Cardiac muscle cell (in vitro differentiated cells and primary cell): ENCODE measurements around the gene TMEM135. TPM values are rescaled to one million over a fixed set of nuclear protein-coding genes. Genes with fewer than 3 reads are reported as not detected.

ENCODE experiments used
- DNase-seq, 2 donors: peaks; one replicate each; pipeline versions ENCODE4 v3.0.0 to v3.0.0-alpha.2; 2010 to 2017; ENCODE audit warnings: low read depth in 1 of 2, low spot score in 1 of 2
- H3K27ac ChIP-seq: fragments of 200-600 bp; sonication (generic); 2 replicates; pipeline ENCODE4 v1.5.1; 2016
- H3K27me3 ChIP-seq: fragments of 200-600 bp; sonication (generic); 2 replicates; pipeline ENCODE4 v1.6.0; 2016; ENCODE audit warnings: control low read depth
- H3K36me3 ChIP-seq: fragments of 200-600 bp; sonication (generic); 2 replicates; pipeline ENCODE4 v1.5.1; 2016; ENCODE audit warnings: control low read depth
- H3K4me1 ChIP-seq: fragments of 200-600 bp; sonication (generic); 2 replicates; pipeline ENCODE4 v1.8.1; 2017; ENCODE audit warnings: low read depth, mild to moderate bottlenecking, mixed run types
- H3K4me3 ChIP-seq: fragments of 200-600 bp; sonication (generic); 2 replicates; pipeline ENCODE4 v1.5.1; 2016; ENCODE audit warnings: mild to moderate bottlenecking
- H3K9me3 ChIP-seq: fragments of 200-600 bp; sonication (generic); 2 replicates; pipeline ENCODE4 v1.5.1; 2017; ENCODE audit warnings: low read depth, mild to moderate bottlenecking, control low read depth
- CTCF ChIP-seq: IDR thresholded peaks from 2 replicates; pipeline ENCODE4 v1.5.1; 2012; ENCODE audit warnings: low read depth, mild to moderate bottlenecking, low read length
- polyA plus RNA-seq: library from polyadenylated mRNA; unstranded; fragments of >200 nt; fragmentation: Nextera tagmentation; extraction: Ambion mirVana; gene quantifications from 2 replicates; pipeline ENCODE4 v1.2.1, GENCODE V29; 2016
- total RNA-seq: library from RNA; depleted of rRNA; stranded (reverse); fragments of >200 nt; gene quantifications from 2 replicates; pipeline ENCODE4 v1.2.3, GENCODE V29; 2016

Gene TMEM135
- total and polyA plus RNA-seq, 2 experiments from 2014 or later = 25.2 to 28.8 TPM

GRCh38 chr11:87304412-87304811 is 266.7 kb downstream of the TMEM135 start:
- no peaks in the 10 kb centered on the region for H3K36me3 ChIP-seq
- peak in 1 of 2 donors; percentile 89 for DNase-seq
- H3K27ac ChIP-seq = peak overlapping the region; percentile 22
- no peak overlapping the region for H3K4me3 ChIP-seq
- H3K4me1 ChIP-seq = peaks cover 48% of the 10 kb centered on the region
- no peaks in the 10 kb centered on the region for H3K9me3 ChIP-seq
- TF ChIP-seq CTCF = no peak
- H3K27me3 ChIP-seq = no peaks in the 10 kb centered on the region

GRCh38 chr11:87306262-87306851 is 268.6 kb downstream of the TMEM135 start:
- H3K9me3 ChIP-seq = no peaks in the 10 kb centered on the region
- H3K36me3 ChIP-seq = no peaks in the 10 kb centered on the region
- H3K27ac ChIP-seq = no peak overlapping the region
- H3K4me3 ChIP-seq = no peak overlapping the region
- no peaks in the 10 kb centered on the region for H3K27me3 ChIP-seq
- H3K4me1 ChIP-seq = peaks cover 28% of the 10 kb centered on the region
- TF ChIP-seq CTCF = no peak
- DNase-seq = no peak

GRCh38 chr11:87307101-87307500 is 269.4 kb downstream of the TMEM135 start:
- Histone ChIP-seq H3K4me3 (no peak overlapping the region), H3K27ac (no peak overlapping the region)

GRCh38 chr11:87315229-87315628 is 277.5 kb downstream of the TMEM135 start:
- H3K4me3 ChIP-seq = no peak overlapping the region
- no peak for DNase-seq
- H3K36me3 ChIP-seq = no peaks in the 10 kb centered on the region
- no peaks in the 10 kb centered on the region for H3K9me3 ChIP-seq
- H3K27ac ChIP-seq = no peak overlapping the region
- H3K27me3 ChIP-seq = no peaks in the 10 kb centered on the region
- peaks cover 13% of the 10 kb centered on the region for H3K4me1 ChIP-seq
- no peak for TF ChIP-seq CTCF

More at GRCh38 chr11:87307101-87307500, 269.4 kb downstream of the TMEM135 start:
- Histone ChIP-seq H3K27me3 (no peaks in the 10 kb centered on the region), H3K36me3 (no peaks in the 10 kb centered on the region), H3K4me1 (peaks cover 21% of the 10 kb centered on the region), H3K9me3 (no peaks in the 10 kb centered on the region)
- TF ChIP-seq CTCF = no peak
- DNase-seq = peak in 1 of 2 donors; percentile 50

GRCh38 chr11:87316491-87316890 is 278.8 kb downstream of the TMEM135 start:
- no peaks in the 10 kb centered on the region for H3K9me3 ChIP-seq
- TF ChIP-seq CTCF = no peak
- H3K27me3 ChIP-seq = no peaks in the 10 kb centered on the region
- no peak overlapping the region for H3K27ac ChIP-seq
- H3K4me1 ChIP-seq = peaks cover 14% of the 10 kb centered on the region
- DNase-seq = no peak
- H3K4me3 ChIP-seq = no peak overlapping the region
- H3K36me3 ChIP-seq = peaks cover 9% of the 10 kb centered on the region

- Histone ChIP-seq H3K4me1 (peaks cover 11% of the 10 kb centered on the region), H3K4me3 (no peak overlapping the region), H3K27ac (no peak overlapping the region), H3K27me3 (no peaks in the 10 kb centered on the region), H3K9me3 (no peaks in the 10 kb centered on the region), H3K36me3 (peaks cover 18% of the 10 kb centered on the region)
- no peak for DNase-seq
- TF ChIP-seq CTCF = no peak
Observed at GRCh38 chr11:87317441-87317840, 279.7 kb downstream of the TMEM135 start.
